Effector CD4-positive, alpha-beta T cell (primary cell): ENCODE measurements around the gene TNFRSF21.
"Not testable (repeated sequence)": the region's sequence is repeated elsewhere in the genome, so short reads cannot be mapped to it uniquely, and the experiment has no call there.

ENCODE experiments used
- DNase-seq: peaks from one replicate; pipeline ENCODE4 v3.0.0-alpha.2; 2020

The TNFRSF21 gene

GRCh38 chr6:47319867-47320266 lies 10.2 kb upstream of the TNFRSF21 start:
- no peak for DNase-seq

GRCh38 chr6:47319382-47319781 lies 9.7 kb upstream of the TNFRSF21 start:
- no peak for DNase-seq

- no peak for DNase-seq
Measured at GRCh38 chr6:47318236-47318989, 8.7 kb upstream of the TNFRSF21 start.

GRCh38 chr6:47315181-47315580 lies 5.5 kb upstream of the TNFRSF21 start:
- DNase-seq: not testable (repeated sequence)

GRCh38 chr6:47310131-47310480 lies 401 bp upstream of the TNFRSF21 start:
- no peak for DNase-seq

- DNase-seq: no peak
Measured at GRCh38 chr6:47308552-47309290, 984 bp downstream of the TNFRSF21 start.

GRCh38 chr6:47308198-47308517 lies 1.5 kb downstream of the TNFRSF21 start:
- no peak for DNase-seq

GRCh38 chr6:47307362-47308197 lies 2.1 kb downstream of the TNFRSF21 start:
- no peak for DNase-seq

GRCh38 chr6:47306887-47307286 lies 2.8 kb downstream of the TNFRSF21 start:
- DNase-seq: no peak

GRCh38 chr6:47303861-47304260 lies 5.8 kb downstream of the TNFRSF21 start:
- no peak for DNase-seq

- DNase-seq: no peak
Measured at GRCh38 chr6:47303342-47303741, 6.4 kb downstream of the TNFRSF21 start.

- no peak for DNase-seq
Measured at GRCh38 chr6:47302043-47302442, 7.7 kb downstream of the TNFRSF21 start.

- no peak for DNase-seq
Measured at GRCh38 chr6:47301441-47301840, 8.3 kb downstream of the TNFRSF21 start.

- no peak for DNase-seq
Measured at GRCh38 chr6:47300417-47300816, 9.3 kb downstream of the TNFRSF21 start.

- DNase-seq: no peak
Measured at GRCh38 chr6:47299965-47300364, 9.7 kb downstream of the TNFRSF21 start.

- no peak for DNase-seq
Measured at GRCh38 chr6:47298475-47298874, 11.2 kb downstream of the TNFRSF21 start.

GRCh38 chr6:47294990-47295389 lies 14.7 kb downstream of the TNFRSF21 start:
- no peak for DNase-seq

GRCh38 chr6:47292944-47293343 lies 16.8 kb downstream of the TNFRSF21 start:
- no peak for DNase-seq

GRCh38 chr6:47292027-47292426 lies 17.7 kb downstream of the TNFRSF21 start:
- no peak for DNase-seq

- DNase-seq: no peak
Measured at GRCh38 chr6:47290124-47290834, 19.4 kb downstream of the TNFRSF21 start.

GRCh38 chr6:47288267-47289090 lies 21.2 kb downstream of the TNFRSF21 start:
- no peak for DNase-seq

- DNase-seq: no peak
Measured at GRCh38 chr6:47286301-47286700, 23.4 kb downstream of the TNFRSF21 start.
